Right kidney (tissue), 1 donor: Measurements from ENCODE around the gene ABCF1.

Experiments
- DNase-seq: peaks from one replicate; pipeline ENCODE4 v3.0.0-alpha.2; 2016

The ABCF1 gene

DNA sequence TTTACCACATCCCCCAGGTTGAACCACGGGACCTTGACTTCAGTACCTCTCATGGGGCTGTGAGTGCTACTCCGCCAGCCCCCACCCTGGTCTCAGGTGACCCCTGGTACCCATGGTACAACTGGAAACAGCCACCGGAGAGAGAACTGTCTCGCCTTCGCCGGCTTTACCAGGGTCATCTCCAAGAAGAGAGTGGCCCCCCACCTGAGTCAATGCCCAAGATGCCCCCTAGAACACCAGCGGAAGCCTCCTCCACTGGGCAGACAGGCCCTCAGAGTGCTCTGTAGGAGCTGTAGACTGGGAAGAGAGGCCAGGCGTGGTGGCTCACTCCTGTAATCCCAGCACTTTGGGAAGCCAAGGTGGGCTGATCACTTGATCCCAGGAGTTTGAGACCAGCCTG is 54.3 kb downstream of the ABCF1 start:
- no peak for DNase-seq

DNA sequence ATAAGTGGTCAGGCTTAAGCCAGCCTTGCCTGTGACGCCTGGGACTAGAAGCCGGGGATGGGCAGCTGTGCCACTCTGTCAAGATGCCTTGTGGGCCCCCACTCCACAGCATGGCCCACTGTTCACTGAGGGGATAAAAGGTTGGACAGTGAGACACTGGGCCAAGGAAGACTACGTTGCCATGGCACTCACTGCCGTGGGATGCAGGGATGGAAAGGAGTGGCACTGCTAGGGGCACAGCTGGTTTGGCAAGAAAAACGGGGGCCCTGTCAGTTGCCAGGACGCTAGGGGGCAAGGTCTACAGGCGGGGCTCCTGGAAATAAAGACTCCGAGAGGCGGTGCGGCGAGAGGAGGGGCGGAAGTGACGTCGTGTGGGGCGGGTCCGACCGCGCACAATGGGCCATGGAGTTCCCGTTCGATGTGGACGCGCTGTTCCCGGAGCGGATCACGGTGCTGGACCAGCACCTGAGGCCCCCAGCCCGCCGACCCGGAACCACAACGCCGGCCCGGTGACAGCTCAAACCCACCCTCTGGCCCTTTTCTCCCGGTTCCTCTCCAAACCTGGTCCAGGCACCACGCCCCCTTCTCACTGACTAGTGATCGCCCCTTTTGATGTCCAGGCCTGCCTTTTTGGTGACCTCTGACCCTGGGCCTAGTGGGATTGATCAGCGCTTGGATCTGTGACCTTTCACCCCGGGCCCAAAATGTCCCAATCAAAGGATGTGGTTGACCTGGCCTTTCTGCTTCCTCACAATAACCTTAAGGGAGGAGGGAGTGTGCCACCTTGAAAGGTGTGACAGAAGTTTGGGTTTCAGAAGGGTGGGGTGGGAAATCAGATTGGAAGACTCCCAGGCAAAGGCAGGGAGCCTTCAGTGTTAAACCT is 55.5 kb downstream of the ABCF1 start, which contains the start of gene ATAT1:
Gene ATAT1 (plus strand): TSS at position 391 of the 883 bp plus-strand sequence.
- peak; percentile 84 for DNase-seq

DNA sequence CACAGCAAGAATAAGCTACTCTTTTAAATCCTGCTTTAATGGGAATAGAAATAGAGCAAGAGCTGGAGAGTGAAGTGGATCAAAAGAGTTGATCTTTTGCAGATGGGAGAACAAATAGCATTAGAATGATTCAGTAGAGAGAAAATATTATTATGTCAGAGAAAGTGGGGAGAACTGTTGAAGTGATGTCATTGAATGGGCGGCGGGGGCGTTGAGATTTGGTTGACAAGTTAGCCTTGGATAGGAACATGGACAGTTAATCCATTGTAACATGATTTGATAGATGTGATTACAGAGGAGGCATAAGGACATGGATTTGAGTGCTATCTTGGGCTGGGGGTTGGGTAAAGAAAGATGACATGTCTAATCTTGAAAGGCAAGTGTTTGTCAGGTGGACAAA is 64.6 kb downstream of the ABCF1 start:
- no peak for DNase-seq

DNA sequence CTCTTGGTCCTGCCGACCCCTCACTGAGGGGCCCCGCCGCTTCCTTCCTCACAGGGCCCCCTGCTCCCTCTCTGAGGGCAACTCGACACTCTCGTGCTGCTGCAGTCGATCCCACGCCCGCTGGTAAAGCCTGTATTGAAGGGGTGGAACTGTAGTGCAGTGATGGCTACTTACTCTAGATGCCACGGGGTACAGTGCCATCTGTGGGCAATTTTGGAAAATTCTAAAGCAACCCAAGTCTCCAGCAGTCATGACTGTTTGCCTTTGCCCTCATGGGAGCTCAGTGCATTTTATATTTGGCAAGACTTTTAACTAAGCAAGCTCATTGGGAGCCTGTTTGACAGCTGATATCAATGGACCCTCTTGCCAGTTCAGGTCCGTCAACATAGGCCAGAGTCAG is 69.2 kb downstream of the ABCF1 start:
- no peak for DNase-seq

DNA sequence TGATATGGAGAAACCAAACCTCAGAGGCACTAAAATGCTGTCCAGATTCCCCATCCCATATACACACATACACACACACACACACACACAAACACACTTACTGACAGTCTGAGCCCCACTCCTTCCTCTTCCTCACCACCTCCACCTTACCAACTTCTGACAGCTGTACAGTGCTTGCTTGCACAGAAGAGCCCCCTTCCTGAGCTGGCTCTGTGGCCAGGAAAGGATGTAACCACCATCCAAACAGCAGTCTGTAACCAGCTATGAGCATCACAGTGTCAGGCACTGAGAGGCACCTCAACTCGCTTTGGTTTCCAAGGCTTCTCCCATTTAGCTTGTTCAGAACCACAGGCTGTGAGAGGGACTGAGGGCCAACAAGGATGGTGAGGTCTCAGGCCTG is 69.8 kb downstream of the ABCF1 start:
- DNase-seq, result no peak
